CD4-positive, CD25-positive, alpha-beta regulatory T cell (primary cell): ENCODE results near the gene TRIM68. TPM values are rescaled to one million over a fixed set of nuclear protein-coding genes. Genes with fewer than 3 reads are reported as not detected.

Source experiments
- ATAC-seq, 2 donors: fragments of 150-1000 bp; cut with Tn5 transposase; one replicate each; pipeline ENCODE4 v1.10.0; 2021; ENCODE audit warnings: low read depth in 2 of 2, moderate number of reproducible peaks in 2 of 2, moderate library complexity in 1 of 2
- DNase-seq, 3 donors: peaks; one replicate each; pipeline versions ENCODE4 v3.0.0 to v3.0.0-alpha.2; 2012 to 2022; ENCODE audit warnings: mixed read lengths in 1 of 3
- H3K27ac ChIP-seq: one replicate; pipeline ENCODE4 v1.7.0; 2013; ENCODE audit warnings: mild to moderate bottlenecking, low read length; ENCODE audit not compliant: insufficient read depth, poor library complexity, severe bottlenecking
- H3K27me3 ChIP-seq: one replicate; pipeline ENCODE4 v1.7.0; 2013; ENCODE audit warnings: low read length; ENCODE audit not compliant: control insufficient read depth, insufficient read depth
- H3K36me3 ChIP-seq: one replicate; pipeline ENCODE4 v1.7.0; 2013; ENCODE audit warnings: mild to moderate bottlenecking, low read length, moderate library complexity; ENCODE audit not compliant: control insufficient read depth, insufficient read depth
- H3K4me1 ChIP-seq: 2 replicates; pipeline ENCODE4 v1.7.0; 2013; ENCODE audit warnings: mild to moderate bottlenecking, low read length; ENCODE audit not compliant: insufficient read depth, control insufficient read depth, poor library complexity, severe bottlenecking
- H3K4me3 ChIP-seq: one replicate; pipeline ENCODE4 v1.7.0; 2013; ENCODE audit warnings: low read depth, mild to moderate bottlenecking, low read length, moderate library complexity
- H3K9me3 ChIP-seq, 2 experiments: 1 replicate in 1 of 2; 2 replicates in 1 of 2; pipeline ENCODE4 v1.7.0; 2013; ENCODE audit warnings: low read length in 2 of 2, mild to moderate bottlenecking in 1 of 2, moderate library complexity in 1 of 2; ENCODE audit not compliant: control insufficient read depth in 2 of 2
- H3K27ac Mint-ChIP-seq, 3 donors: one replicate each; pipeline ENCODE4 v1.8.0; 2020 to 2022; ENCODE audit warnings: mild to moderate bottlenecking in 3 of 3, mixed read lengths in 3 of 3, moderate library complexity in 2 of 3
- H3K27me3 Mint-ChIP-seq: one replicate; pipeline ENCODE4 v1.8.0; 2022; ENCODE audit warnings: mild to moderate bottlenecking, mixed read lengths
- H3K36me3 Mint-ChIP-seq: one replicate; pipeline ENCODE4 v1.8.0; 2020; ENCODE audit warnings: mixed read lengths
- H3K4me1 Mint-ChIP-seq, 4 donors: one replicate each; pipeline ENCODE4 v1.8.0; 2020 to 2022; ENCODE audit warnings: mixed read lengths in 4 of 4, mild to moderate bottlenecking in 1 of 4
- H3K4me3 Mint-ChIP-seq, 4 donors: one replicate each; pipeline ENCODE4 v1.8.0; 2020 to 2022; ENCODE audit warnings: mild to moderate bottlenecking in 4 of 4, mixed read lengths in 4 of 4, moderate library complexity in 3 of 4
- H3K9me3 Mint-ChIP-seq, 7 donors: one replicate each; pipeline ENCODE4 v1.8.0; 2020 to 2022; ENCODE audit warnings: mixed read lengths in 7 of 7, mild to moderate bottlenecking in 3 of 7, moderate library complexity in 2 of 7
- polyA plus RNA-seq, 4 donors: library from polyadenylated mRNA; unstranded; fragments of 300-500 nt; fragmentation: Illumina TruSeq; gene quantifications; one replicate each; pipeline ENCODE4 v1.2.3, GENCODE V29; 2021
- total RNA-seq: library from RNA; stranded (reverse); gene quantifications from one replicate; pipeline ENCODE4 v1.2.3, GENCODE V29; 2022

Gene TRIM68
- total and polyA plus RNA-seq, 5 donors from 2014 or later = 10.1 to 22.3 (median 17.9) TPM

DNA sequence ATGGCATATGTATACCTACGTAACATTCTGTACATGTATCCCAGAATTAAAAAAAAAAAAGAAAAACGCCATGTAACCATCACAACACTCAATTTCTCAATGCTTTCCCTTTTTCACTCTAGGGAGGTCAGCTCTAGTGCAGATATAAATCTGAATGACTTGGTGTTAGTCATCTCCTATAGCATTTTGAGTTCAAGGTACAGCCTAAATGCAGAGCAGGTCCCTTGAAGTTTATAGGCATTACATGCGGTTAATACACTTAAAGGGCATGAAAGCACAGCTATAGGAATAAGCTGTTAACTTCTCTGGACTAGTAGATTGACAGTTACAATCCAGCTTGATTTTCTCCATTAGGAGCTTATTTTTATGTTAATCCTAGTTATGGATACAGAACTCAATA is 42.7 kb downstream of the TRIM68 start:
- Mint-ChIP-seq H3K4me3 (no peak overlapping the region), H3K27me3 (peaks cover 11% of the 10 kb centered on the region), H3K27ac (no peak overlapping the region), H3K4me1 (no peaks in the 10 kb centered on the region), H3K36me3 (no peaks in the 10 kb centered on the region), H3K9me3 (peaks cover 0 to 12% (median 4%) of the 10 kb centered on the region in 7 donors)
- no peak for ATAC-seq
- H3K27me3 ChIP-seq = no peaks in the 10 kb centered on the region
- no peak overlapping the region for H3K27ac ChIP-seq
- no peaks in the 10 kb centered on the region for H3K36me3 ChIP-seq
- no peak overlapping the region for H3K4me3 ChIP-seq
- no peak for DNase-seq
- H3K4me1 ChIP-seq = no peaks in the 10 kb centered on the region
- no peaks in the 10 kb centered on the region for H3K9me3 ChIP-seq

DNA sequence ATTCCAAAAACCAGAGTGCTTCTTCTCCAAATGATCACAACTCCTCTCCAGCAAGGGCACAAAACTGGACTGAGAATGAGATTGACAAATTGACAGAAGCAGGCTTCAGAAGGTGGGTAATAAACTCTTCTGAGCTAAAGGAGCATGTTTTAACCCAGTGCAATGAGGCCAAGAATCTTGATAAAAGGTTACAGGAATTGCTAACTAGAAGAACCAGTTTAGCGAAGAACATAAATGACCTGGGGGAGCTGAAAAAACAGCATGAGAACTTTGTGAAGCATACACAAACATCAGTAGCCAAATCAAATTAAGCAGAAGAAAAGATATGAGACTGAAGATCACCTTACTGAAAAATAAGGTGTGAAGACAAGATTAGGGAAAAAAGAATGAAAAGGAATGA is 47.6 kb downstream of the TRIM68 start:
- no peaks in the 10 kb centered on the region for H3K4me1 ChIP-seq
- no peak overlapping the region for H3K27ac ChIP-seq
- H3K9me3 ChIP-seq = no peaks in the 10 kb centered on the region
- peaks cover 2% of the 10 kb centered on the region for H3K27me3 ChIP-seq
- H3K36me3 Mint-ChIP-seq = no peaks in the 10 kb centered on the region
- no peaks in the 10 kb centered on the region for H3K4me1 Mint-ChIP-seq
- peaks cover 21% of the 10 kb centered on the region for H3K27me3 Mint-ChIP-seq
- no peaks in the 10 kb centered on the region for H3K36me3 ChIP-seq
- no peak overlapping the region for H3K4me3 Mint-ChIP-seq
- peaks cover 0 to 12% (median 4%) of the 10 kb centered on the region in 7 donors for H3K9me3 Mint-ChIP-seq
- H3K4me3 ChIP-seq = no peak overlapping the region
- no peak for ATAC-seq
- H3K27ac Mint-ChIP-seq = no peak overlapping the region
- no peak for DNase-seq

DNA sequence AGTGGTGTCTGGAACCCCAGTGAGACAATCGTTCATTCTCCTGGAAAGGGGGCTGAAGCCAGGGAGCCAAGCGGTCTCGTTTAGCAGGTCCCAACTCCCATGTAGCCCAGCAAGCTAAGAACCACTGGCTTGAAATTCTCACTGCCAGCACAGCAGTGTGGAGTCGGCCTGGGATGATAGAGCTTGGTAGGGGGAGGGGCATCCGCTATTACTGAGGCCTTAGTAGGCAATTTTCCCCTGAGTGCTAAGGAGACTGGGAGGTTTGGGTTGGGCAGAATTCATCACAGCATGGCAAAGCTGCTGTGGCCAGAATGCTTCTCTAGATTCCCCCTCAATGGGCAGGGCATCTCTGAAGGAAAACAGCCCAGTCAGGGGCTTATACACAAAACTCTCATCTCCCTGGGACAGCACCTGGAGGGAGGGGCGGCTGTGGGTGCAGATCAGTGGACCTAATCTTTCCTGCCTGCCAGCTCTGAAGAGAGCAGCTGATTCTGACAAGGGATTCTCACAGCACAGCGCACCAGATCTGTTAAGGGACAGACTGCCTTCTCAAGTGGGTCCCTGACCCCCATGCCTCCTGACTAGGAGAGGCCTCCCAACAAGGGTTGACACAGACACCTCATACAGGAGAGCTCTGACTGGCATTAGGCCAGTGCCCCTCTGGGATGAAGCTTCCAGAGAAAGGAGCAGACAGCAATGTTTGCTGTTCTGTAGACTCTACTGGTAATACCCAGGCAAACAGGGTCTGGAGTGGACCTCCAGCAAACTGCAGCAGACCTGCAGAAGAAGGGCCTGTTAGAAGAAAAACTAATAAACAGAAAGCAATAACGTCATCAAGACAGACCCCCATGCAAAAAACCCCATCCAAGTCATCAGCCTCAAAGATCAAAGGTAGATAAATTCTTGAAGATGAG is 48.2 kb downstream of the TRIM68 start:
- no peaks in the 10 kb centered on the region for H3K4me1 Mint-ChIP-seq
- no peaks in the 10 kb centered on the region for H3K36me3 ChIP-seq
- H3K27ac Mint-ChIP-seq = no peak overlapping the region
- DNase-seq (no peak), ATAC-seq (no peak)
- H3K4me3 ChIP-seq = no peak overlapping the region
- no peak overlapping the region for H3K4me3 Mint-ChIP-seq
- H3K9me3 Mint-ChIP-seq = peaks cover 0 to 12% (median 4%) of the 10 kb centered on the region in 7 donors
- no peaks in the 10 kb centered on the region for H3K9me3 ChIP-seq
- no peak overlapping the region for H3K27ac ChIP-seq
- no peaks in the 10 kb centered on the region for H3K4me1 ChIP-seq
- peaks cover 21% of the 10 kb centered on the region for H3K27me3 Mint-ChIP-seq
- peaks cover 2% of the 10 kb centered on the region for H3K27me3 ChIP-seq
- H3K36me3 Mint-ChIP-seq = no peaks in the 10 kb centered on the region

DNA sequence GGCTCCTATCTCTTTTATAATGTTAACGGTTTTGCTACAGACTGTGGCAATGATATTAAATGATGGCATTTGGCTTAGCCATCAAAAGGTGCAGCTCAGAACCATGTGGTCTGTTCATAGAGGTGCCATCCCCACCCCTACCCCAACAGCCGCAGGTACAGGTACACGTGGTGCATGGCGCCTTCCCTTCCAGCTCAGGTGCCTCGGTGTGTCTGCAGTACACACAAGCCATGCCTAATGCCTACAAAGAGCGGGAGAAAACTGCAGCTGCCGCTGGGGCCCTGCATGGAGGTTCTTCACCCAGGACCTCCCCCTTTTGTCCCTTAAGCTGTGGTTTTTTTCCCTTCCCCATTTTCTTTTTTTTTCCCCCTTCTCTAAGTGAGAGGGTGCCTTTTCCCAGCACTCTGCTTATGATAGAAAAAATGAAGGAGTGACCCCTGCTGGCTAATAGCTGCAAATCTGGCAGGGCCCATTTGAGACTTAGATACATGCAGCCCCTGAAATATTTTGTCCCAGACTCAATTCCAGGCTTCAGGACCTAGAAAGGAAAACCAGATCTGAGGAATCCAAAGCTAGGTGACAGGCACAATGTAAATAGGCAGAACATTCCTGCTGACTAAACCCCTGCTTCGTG is 56.6 kb downstream of the TRIM68 start:
- H3K27me3 Mint-ChIP-seq = peaks cover 4% of the 10 kb centered on the region
- DNase-seq (no peak), ATAC-seq (no peak)
- no peak overlapping the region for H3K27ac Mint-ChIP-seq
- Histone ChIP-seq H3K4me3 (no peak overlapping the region), H3K27me3 (peaks cover 2% of the 10 kb centered on the region), H3K36me3 (no peaks in the 10 kb centered on the region), H3K4me1 (no peaks in the 10 kb centered on the region), H3K27ac (no peak overlapping the region), H3K9me3 (no peaks in the 10 kb centered on the region)
- H3K9me3 Mint-ChIP-seq = peaks cover 0 to 2% (median 0%) of the 10 kb centered on the region in 7 donors
- no peaks in the 10 kb centered on the region for H3K4me1 Mint-ChIP-seq
- H3K4me3 Mint-ChIP-seq = no peak overlapping the region
- H3K36me3 Mint-ChIP-seq = no peaks in the 10 kb centered on the region

Other genes starting within 250 kb of the TRIM68 start
- not detected for gene OR52B4, start 239.8 kb downstream of the TRIM68 start, total RNA-seq
- not detected for gene OR52B4, start 239.8 kb downstream of the TRIM68 start, polyA plus RNA-seq
- gene TRIM21, start 214.5 kb downstream of the TRIM68 start, total RNA-seq = 27.1 TPM
- gene TRIM21, start 214.5 kb downstream of the TRIM68 start, polyA plus RNA-seq = 10 to 100 TPM; 60.1 to 79.3 (median 68.4) TPM
- not detected for gene OR52K2, start 158.9 kb downstream of the TRIM68 start, total RNA-seq
- not detected for gene OR52K2, start 158.9 kb downstream of the TRIM68 start, polyA plus RNA-seq
- not detected for gene OR52K1, start 125.6 kb downstream of the TRIM68 start, total RNA-seq
- not detected for gene OR52K1, start 125.6 kb downstream of the TRIM68 start, polyA plus RNA-seq
- gene OR52M1, start 63.0 kb downstream of the TRIM68 start, total RNA-seq = not detected
- gene OR52M1, start 63.0 kb downstream of the TRIM68 start, polyA plus RNA-seq = not detected
- gene OR52I2, start 26.5 kb downstream of the TRIM68 start, total RNA-seq = not detected
- gene OR52I2, start 26.5 kb downstream of the TRIM68 start, polyA plus RNA-seq = not detected
- not detected for gene OR52I1, start 14.2 kb downstream of the TRIM68 start, total RNA-seq
- not detected for gene OR52I1, start 14.2 kb downstream of the TRIM68 start, polyA plus RNA-seq
- not detected for gene OR51D1, start 29.2 kb upstream of the TRIM68 start, total RNA-seq
- gene OR51D1, start 29.2 kb upstream of the TRIM68 start, polyA plus RNA-seq = not detected
- gene OR51E1, start 35.8 kb upstream of the TRIM68 start, total RNA-seq = not detected
- not detected for gene OR51E1, start 35.8 kb upstream of the TRIM68 start, polyA plus RNA-seq
- gene OR51E2, start 89.6 kb upstream of the TRIM68 start, total RNA-seq = not detected
- not detected for gene OR51E2, start 89.6 kb upstream of the TRIM68 start, polyA plus RNA-seq
- gene MMP26, start 96.6 kb upstream of the TRIM68 start, total RNA-seq = not detected
- not detected for gene MMP26, start 96.6 kb upstream of the TRIM68 start, polyA plus RNA-seq
- gene OR51F1, start 161.7 kb upstream of the TRIM68 start, total RNA-seq = not detected
- not detected for gene OR51F1, start 161.7 kb upstream of the TRIM68 start, polyA plus RNA-seq
- gene OR52R1, start 196.1 kb upstream of the TRIM68 start, total RNA-seq = not detected
- not detected for gene OR52R1, start 196.1 kb upstream of the TRIM68 start, polyA plus RNA-seq
- gene OR51F2, start 213.1 kb upstream of the TRIM68 start, total RNA-seq = not detected
- gene OR51F2, start 213.1 kb upstream of the TRIM68 start, polyA plus RNA-seq = not detected
- not detected for gene OR51S1, start 241.0 kb upstream of the TRIM68 start, total RNA-seq
- not detected for gene OR51S1, start 241.0 kb upstream of the TRIM68 start, polyA plus RNA-seq